IPS DF 6.9 (cell line): ENCODE results near the gene CFHR1.
"Not testable (repeated sequence)": the region's sequence is repeated elsewhere in the genome, so short reads cannot be mapped to it uniquely, and the experiment has no call there.

ENCODE experiments used
- DNase-seq: peaks from one replicate; pipeline ENCODE4 v3.0.0-alpha.2; 2013; ENCODE audit warnings: low read depth, low spot score
- H3K27ac ChIP-seq: one replicate; pipeline ENCODE4 v1.5.1; 2013; ENCODE audit warnings: low read length, control low read depth
- H3K27me3 ChIP-seq: 2 replicates; pipeline ENCODE4 v1.6.1; 2013; ENCODE audit warnings: mild to moderate bottlenecking, low read length; ENCODE audit not compliant: control insufficient read depth, insufficient read depth
- H3K36me3 ChIP-seq: 2 replicates; pipeline ENCODE4 v1.6.1; 2013; ENCODE audit warnings: low read length; ENCODE audit not compliant: control insufficient read depth, insufficient read depth
- H3K4me1 ChIP-seq: 2 replicates; pipeline ENCODE4 v1.6.1; 2013; ENCODE audit warnings: low read length; ENCODE audit not compliant: control insufficient read depth, insufficient read depth
- H3K4me3 ChIP-seq: 2 replicates; pipeline ENCODE4 v1.5.1; 2013; ENCODE audit warnings: mild to moderate bottlenecking, low read length
- H3K9me3 ChIP-seq: 2 replicates; pipeline ENCODE4 v1.6.1; 2013; ENCODE audit warnings: low read length, inconsistent platforms; ENCODE audit not compliant: control insufficient read depth, insufficient read depth
- whole genome bisulfite sequencing: extraction: QIAGEN DNeasy Blood & Tissue Kit; methylation state at CpG from one replicate; pipeline ENCODE4 v1.1.7; 2013; ENCODE audit warnings: mixed read lengths, missing lambda C conversion rate; ENCODE audit not compliant: insufficient read length, insufficient coverage; 5-methylcytosine and 5-hydroxymethylcytosine counted together

The CFHR1 gene

GRCh38 chr1:196819531-196819930 is at the start of gene CFHR1:
TSS of gene CFHR1 (plus strand) at chr1:196819731. CDS start at chr1:196819845, 114 bp downstream.
- not testable (repeated sequence) for H3K27ac ChIP-seq, H3K27me3 ChIP-seq, H3K4me1 ChIP-seq, DNase-seq, H3K36me3 ChIP-seq, H3K4me3 ChIP-seq, H3K9me3 ChIP-seq
- no CpG with 5 or more reads among the region's 1 CpG for WGBS

DNA sequence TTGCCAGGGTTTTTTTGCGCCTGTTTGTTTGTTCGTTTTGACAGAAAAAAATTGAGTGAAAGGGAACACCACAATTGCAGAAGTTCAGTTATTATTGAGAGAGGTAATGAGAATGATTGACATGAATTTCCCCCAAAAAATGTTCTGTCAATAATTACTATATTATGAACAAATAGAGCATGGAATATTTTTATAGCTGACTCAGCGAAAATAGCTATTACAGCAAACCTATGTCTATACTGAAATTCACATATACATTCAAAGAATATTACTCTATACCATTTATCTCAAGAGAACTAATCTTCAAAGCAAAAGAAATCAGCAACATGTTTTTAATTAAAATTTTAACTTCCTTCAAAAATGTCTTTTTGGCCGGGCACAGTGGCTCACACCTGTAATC is 49.7 kb upstream of the CFHR1 start:
- DNase-seq, H3K36me3 ChIP-seq, H3K27me3 ChIP-seq, H3K9me3 ChIP-seq, H3K27ac ChIP-seq, H3K4me3 ChIP-seq, H3K4me1 ChIP-seq: not testable (repeated sequence)
- WGBS, result no CpG with 5 or more reads among the region's 4 CpGs

DNA sequence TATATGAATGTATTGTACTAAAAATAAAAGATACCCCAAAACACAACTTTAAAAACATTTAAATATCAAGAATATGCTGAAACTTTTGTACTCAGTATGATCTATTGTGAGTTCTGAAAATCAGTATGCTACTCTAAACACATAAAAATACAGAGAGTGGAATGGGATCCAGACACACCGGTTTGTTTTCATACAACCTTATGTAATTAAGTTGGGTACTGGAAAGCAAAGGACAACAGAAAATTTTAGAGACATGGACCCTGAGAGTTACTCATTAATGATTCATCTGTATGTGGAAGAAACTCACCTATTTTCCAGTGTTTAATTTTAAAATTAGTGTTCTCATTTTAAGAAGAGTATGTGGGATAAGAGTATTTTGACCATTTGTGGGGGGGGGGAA is 45.8 kb upstream of the CFHR1 start:
- H3K36me3 ChIP-seq, result no peaks in the 10 kb centered on the region
- H3K4me1 ChIP-seq, result no peaks in the 10 kb centered on the region
- no CpG with 5 or more reads among the region's 1 CpG for WGBS
- no peak for DNase-seq
- H3K4me3 ChIP-seq, result no peak overlapping the region
- H3K27ac ChIP-seq, result no peak overlapping the region
- no peaks in the 10 kb centered on the region for H3K27me3 ChIP-seq
- H3K9me3 ChIP-seq, result no peaks in the 10 kb centered on the region

- H3K27ac ChIP-seq, result no peak overlapping the region
- H3K9me3 ChIP-seq, result no peaks in the 10 kb centered on the region
- H3K27me3 ChIP-seq, result no peaks in the 10 kb centered on the region
- H3K4me1 ChIP-seq, result no peaks in the 10 kb centered on the region
- H3K36me3 ChIP-seq, result no peaks in the 10 kb centered on the region
- no peak for DNase-seq
- no peak overlapping the region for H3K4me3 ChIP-seq
- no CpG with 5 or more reads among the region's 2 CpGs for WGBS
These were observed 45.4 kb upstream of the CFHR1 start for GRCh38 chr1:196774175-196774574.

DNA sequence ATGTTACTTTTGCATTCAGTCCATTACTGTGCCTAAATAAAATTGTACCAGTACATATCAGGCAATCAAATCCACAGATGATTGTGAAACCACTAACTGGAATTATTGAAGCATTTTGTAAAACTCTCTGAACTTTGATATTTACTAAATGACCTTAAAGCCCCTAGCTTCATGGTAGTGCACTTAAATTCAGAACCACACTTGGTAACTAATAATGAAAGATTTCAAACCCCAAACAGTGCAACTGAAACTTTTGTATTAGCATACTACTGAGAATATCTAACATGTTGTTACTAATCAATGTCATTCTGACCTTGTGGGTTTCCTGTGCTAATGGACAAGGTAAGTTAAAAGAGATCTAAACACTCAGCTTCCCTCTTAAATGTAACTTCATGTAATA is 44.9 kb upstream of the CFHR1 start, which contains the start of gene CFHR3:
Gene CFHR3 (plus strand): TSS at position 238 of the 400 bp plus-strand sequence. CDS start 47 bp downstream, at position 285.
- Histone ChIP-seq H3K4me1 (no peaks in the 10 kb centered on the region), H3K27me3 (no peaks in the 10 kb centered on the region), H3K9me3 (no peaks in the 10 kb centered on the region), H3K4me3 (no peak within 1 kb of the TSS), H3K27ac (no peak within 1 kb of the TSS), H3K36me3 (no peaks in the 10 kb centered on the region)
- no peak for DNase-seq

GRCh38 chr1:196777603-196778002 is 41.9 kb upstream of the CFHR1 start:
- Histone ChIP-seq H3K27me3 (no peaks in the 10 kb centered on the region), H3K27ac (no peak overlapping the region), H3K9me3 (no peaks in the 10 kb centered on the region), H3K4me1 (no peaks in the 10 kb centered on the region), H3K36me3 (no peaks in the 10 kb centered on the region), H3K4me3 (no peak overlapping the region)
- DNase-seq, result no peak
- no CpG with 5 or more reads among the region's 13 CpGs for WGBS

- WGBS, result no CpG with 5 or more reads among the region's 1 CpG
- DNase-seq, result no peak
- H3K4me1 ChIP-seq, result no peaks in the 10 kb centered on the region
- H3K36me3 ChIP-seq, result no peaks in the 10 kb centered on the region
- H3K27ac ChIP-seq, result no peak overlapping the region
- H3K4me3 ChIP-seq, result no peak overlapping the region
- no peaks in the 10 kb centered on the region for H3K27me3 ChIP-seq
- H3K9me3 ChIP-seq, result no peaks in the 10 kb centered on the region
These were observed 40.4 kb upstream of the CFHR1 start for GRCh38 chr1:196779093-196779492.

DNA sequence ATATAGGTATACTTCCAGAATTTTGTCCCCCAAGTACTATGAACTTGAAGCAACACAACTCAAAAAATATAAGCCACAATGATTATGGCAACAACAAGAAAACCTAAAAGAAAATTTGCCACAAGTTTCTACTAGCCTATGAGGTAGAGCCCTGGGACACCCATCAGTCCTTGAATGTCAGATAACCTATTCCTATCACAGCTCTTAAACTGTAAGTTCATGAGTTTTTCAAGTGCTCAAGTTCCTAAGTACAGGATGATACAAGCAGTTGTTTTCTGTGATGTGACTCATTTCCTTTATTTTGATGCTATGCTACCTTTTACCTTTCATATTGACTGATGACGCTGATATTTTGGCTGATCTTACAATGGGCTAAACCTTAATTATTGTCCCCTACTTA is 28.3 kb upstream of the CFHR1 start:
- H3K27me3 ChIP-seq, DNase-seq, H3K9me3 ChIP-seq, H3K4me1 ChIP-seq, H3K36me3 ChIP-seq, H3K4me3 ChIP-seq, H3K27ac ChIP-seq: not testable (repeated sequence)
- no CpG with 5 or more reads among the region's 1 CpG for WGBS

DNA sequence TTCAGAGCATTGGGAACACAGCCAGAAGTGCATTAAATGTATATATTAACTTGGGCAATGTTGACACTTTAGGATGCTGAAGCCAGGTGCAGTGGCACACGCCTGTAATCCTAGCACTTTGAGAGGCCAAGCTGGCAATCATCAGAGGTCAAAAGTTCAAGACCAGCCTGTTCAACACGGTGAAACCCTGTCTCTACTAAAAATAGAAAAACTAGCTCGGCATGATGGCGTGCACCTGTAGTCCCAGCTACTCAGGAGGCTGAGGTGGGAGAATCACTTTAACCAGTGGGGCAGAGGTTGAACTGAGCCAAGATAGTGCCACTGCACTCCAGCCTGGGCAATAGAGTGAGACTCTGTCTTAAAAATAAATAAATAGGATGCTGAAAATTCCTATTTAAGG is 25.4 kb upstream of the CFHR1 start:
- not testable (repeated sequence) for H3K27ac ChIP-seq, H3K4me3 ChIP-seq, DNase-seq, H3K9me3 ChIP-seq, H3K27me3 ChIP-seq, H3K4me1 ChIP-seq, H3K36me3 ChIP-seq
- no CpG with 5 or more reads among the region's 4 CpGs for whole genome bisulfite sequencing

- Histone ChIP-seq H3K4me1 (no peaks in the 10 kb centered on the region), H3K36me3 (no peaks in the 10 kb centered on the region), H3K27ac (no peak overlapping the region), H3K27me3 (no peaks in the 10 kb centered on the region), H3K4me3 (no peak overlapping the region), H3K9me3 (no peaks in the 10 kb centered on the region)
- DNase-seq, result no peak
- no CpG with 5 or more reads among the region's 2 CpGs for WGBS
These were observed 21.6 kb upstream of the CFHR1 start for GRCh38 chr1:196797891-196798290.

- no CpG with 5 or more reads among the region's 1 CpG for WGBS
- not testable (repeated sequence) for H3K36me3 ChIP-seq, H3K4me3 ChIP-seq, H3K27me3 ChIP-seq, DNase-seq, H3K4me1 ChIP-seq, H3K27ac ChIP-seq, H3K9me3 ChIP-seq
These were observed 17.6 kb upstream of the CFHR1 start for GRCh38 chr1:196801920-196802319.
